Measurements from ENCODE around the gene DRD1.

DRD1 gene

DNA sequence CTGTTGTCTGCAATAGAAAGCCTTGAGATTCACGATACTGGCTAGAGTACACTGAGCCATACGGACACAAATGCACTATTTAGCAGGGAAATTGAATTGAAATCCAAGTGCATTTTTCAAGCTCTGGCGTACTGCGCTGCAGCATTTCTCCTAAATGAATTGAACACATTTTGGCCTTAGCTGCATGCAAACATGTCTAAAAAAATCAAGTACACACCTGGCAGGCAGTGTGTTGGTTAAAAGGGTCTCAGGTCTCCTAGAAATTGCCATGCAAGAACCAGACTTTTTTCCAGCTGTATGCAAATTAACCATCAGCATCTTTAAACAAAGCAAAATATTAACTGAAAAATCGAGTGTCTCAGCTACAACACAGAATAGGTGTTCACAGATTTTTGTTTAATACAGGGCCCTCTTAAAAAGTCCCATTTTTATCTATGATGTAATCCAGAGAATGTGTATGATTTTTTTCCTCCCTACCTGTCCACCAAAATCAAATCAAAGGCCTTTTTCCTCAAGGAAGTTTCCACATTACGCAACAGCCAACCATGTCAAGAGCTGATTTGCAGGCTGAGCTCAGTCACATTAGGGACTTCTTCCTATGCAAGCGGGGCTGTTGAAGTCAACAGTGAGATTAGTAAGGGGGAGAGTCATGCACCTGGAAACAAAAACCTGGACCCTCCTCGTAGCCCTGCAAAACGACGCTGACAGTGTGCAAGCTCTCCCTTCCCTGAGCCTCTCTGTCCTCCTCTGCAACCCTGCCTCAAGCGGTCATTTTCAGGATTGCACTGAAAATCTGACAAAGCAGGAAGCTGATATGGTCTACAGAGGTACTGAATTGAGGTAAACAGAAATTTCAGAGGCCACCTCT is 20.3 kb upstream of the DRD1 start:
- DNase-seq (ENCODE audit: low read depth) = no peak
- TF ChIP-seq, protein P1, sequence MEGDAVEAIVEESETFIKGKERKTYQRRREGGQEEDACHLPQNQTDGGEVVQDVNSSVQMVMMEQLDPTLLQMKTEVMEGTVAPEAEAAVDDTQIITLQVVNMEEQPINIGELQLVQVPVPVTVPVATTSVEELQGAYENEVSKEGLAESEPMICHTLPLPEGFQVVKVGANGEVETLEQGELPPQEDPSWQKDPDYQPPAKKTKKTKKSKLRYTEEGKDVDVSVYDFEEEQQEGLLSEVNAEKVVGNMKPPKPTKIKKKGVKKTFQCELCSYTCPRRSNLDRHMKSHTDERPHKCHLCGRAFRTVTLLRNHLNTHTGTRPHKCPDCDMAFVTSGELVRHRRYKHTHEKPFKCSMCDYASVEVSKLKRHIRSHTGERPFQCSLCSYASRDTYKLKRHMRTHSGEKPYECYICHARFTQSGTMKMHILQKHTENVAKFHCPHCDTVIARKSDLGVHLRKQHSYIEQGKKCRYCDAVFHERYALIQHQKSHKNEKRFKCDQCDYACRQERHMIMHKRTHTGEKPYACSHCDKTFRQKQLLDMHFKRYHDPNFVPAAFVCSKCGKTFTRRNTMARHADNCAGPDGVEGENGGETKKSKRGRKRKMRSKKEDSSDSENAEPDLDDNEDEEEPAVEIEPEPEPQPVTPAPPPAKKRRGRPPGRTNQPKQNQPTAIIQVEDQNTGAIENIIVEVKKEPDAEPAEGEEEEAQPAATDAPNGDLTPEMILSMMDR (IDR thresholded peaks at IDR 0.05; ENCODE audit: control insufficient read depth, extremely low read depth, insufficient read depth) = peak; percentile 74
- H3K4me3 ChIP-seq (ENCODE audit: low read depth, low read length) = no peak overlapping the region

DNA sequence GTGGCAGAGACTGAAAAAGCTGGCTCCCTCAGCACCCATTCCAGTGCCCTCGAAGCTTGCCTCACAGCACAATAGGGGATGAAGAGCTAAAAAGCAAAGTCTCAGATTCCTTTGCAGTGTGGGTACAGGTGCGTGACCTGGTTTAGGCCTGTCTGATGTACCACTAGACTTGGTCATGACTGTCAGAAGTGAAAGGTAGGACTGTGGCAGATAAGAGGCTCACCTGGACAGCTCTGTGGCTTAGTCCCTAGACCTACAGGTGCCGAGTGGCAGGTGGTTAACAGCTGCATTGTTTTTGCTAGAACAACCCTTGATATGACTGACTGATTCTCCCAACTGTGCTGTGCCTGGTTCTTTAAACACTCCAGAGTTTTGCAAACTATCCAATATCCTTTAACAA is 19.7 kb upstream of the DRD1 start:
- no peak for DNase-seq (ENCODE audit: low read depth)
- no peak overlapping the region for H3K4me3 ChIP-seq (ENCODE audit: low read depth, low read length)
- TF ChIP-seq, protein P1 (IDR thresholded peaks at IDR 0.05; ENCODE audit: control insufficient read depth, extremely low read depth, insufficient read depth) = no peak

DNA sequence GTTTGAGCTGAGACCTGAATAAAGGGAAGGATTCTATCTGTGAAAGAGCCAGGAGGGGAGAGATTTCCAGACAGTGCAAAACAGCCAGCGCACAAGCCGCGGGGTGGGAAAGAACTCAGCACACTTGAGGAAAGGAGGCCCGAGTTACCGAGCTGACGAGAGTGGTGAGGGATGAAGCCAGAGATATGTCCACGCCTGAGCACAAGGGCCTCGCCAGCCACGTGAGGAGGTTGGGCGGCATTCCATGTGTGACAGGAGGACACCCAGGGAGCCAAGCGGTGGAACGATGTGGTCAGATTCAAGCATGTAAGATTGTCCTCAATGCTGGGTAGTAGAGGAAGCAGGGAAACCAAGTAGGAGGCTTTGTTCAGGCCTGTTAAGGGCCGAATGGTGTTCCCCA is 17.4 kb upstream of the DRD1 start:
- no peak overlapping the region for H3K4me3 ChIP-seq (ENCODE audit: low read depth, low read length)
- DNase-seq (ENCODE audit: low read depth) = no peak
- TF ChIP-seq, protein P1 (IDR thresholded peaks at IDR 0.05; ENCODE audit: control insufficient read depth, extremely low read depth, insufficient read depth) = no peak

DNA sequence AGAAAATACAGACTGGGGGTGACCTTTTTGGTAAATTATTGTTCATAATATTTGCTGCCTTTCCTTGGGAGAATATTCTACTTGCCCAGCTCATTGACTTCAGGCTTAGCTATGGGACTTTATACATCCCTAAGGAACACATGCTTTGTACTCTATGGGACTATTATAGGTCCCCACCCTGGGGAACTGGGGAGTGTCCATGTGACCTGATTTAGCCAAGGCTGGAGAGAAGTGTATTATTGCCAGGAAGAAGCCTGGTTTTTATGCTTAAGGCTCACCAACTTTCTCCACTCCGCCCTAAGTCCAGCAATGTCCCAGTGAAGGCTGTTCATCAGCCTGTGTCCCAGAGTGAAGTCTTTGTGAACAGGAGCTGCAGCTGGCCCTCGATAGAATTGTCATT is 16.6 kb upstream of the DRD1 start:
- no peak for DNase-seq (ENCODE audit: low read depth)
- TF ChIP-seq, protein P1 (IDR thresholded peaks at IDR 0.05; ENCODE audit: control insufficient read depth, extremely low read depth, insufficient read depth) = no peak

DNA sequence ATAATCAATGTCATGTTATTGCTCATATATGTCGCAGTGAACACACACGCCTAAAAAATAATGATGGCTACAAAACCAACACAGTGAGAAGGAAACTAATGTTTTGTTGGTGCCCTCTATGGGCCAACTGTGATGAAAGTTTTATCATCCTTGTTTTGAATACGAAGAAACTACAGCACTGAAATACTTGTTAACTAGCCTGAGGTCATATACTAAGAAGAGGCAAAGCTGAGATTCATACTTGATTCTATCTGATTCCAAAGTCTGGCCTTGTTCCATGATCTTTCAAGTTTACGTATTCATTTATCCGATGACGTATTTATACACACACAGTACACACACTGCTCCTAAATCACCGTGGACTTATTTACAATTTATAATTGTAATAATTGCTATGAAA is 16.1 kb upstream of the DRD1 start:
- H3K4me3 ChIP-seq (ENCODE audit: low read depth, low read length) = no peak overlapping the region
- no peak for DNase-seq (ENCODE audit: low read depth)
- TF ChIP-seq, protein P1 (IDR thresholded peaks at IDR 0.05; ENCODE audit: control insufficient read depth, extremely low read depth, insufficient read depth) = peak; percentile 60

More for the DNA sequence above, 16.6 kb upstream of the DRD1 start:
- no peak overlapping the region for H3K4me3 ChIP-seq (ENCODE audit: low read depth, low read length)

DNA sequence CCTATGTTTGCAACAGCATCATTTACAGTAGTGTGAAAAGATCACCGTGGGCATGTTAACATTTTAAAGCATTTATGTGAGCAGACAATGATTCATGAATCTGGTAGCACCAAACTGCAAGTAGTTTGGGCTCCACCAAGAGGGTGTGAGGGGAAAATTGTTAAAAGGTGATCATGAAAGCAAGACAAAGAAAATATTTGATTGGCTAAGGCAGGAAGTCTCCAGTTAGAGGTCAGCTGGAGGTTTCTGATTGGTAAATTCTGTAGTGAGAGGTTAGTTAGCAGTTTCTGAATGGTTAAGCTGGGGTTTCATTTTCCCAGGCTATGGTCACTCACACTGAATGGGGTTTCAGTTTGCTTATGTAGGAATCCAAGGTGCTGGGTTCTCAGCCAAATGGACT is 13.5 kb upstream of the DRD1 start:
- H3K4me3 ChIP-seq (ENCODE audit: low read depth, low read length) = no peak overlapping the region
- no peak for DNase-seq (ENCODE audit: low read depth)
- TF ChIP-seq, protein P1 (IDR thresholded peaks at IDR 0.05; ENCODE audit: control insufficient read depth, extremely low read depth, insufficient read depth) = no peak
